B cell (primary cell): ENCODE results near the gene KCNJ8.

Experiments used
- CTCF ChIP-seq: fragments of 200-600 bp; IDR thresholded peaks from one replicate; pipeline ENCODE4 v1.8.0; 2022; ENCODE audit warnings: antibody characterized with exemption, mild to moderate bottlenecking
- EZH2 ChIP-seq: IDR thresholded peaks from 2 replicates; pipeline ENCODE4 v1.6.1; 2012; ENCODE audit warnings: borderline replicate concordance, low read depth, mild to moderate bottlenecking, moderate library complexity, low read length; ENCODE audit not compliant: insufficient read depth, poor library complexity, severe bottlenecking

GRCh38 chr12:21806255-21806654 lies 31.7 kb upstream of the KCNJ8 start:
- TF ChIP-seq CTCF = no peak
- TF ChIP-seq EZH2 = no peak
